AG09309 (cell line): Measurements from ENCODE around the gene SNX13.
A peak's percentile ranks its signal among the peaks of the same experiment; 100 is the strongest.

ENCODE experiments used
- DNase-seq: peaks from one replicate; pipeline ENCODE4 v3.0.0-alpha.2; 2010; ENCODE audit warnings: low read depth
- H3K4me3 ChIP-seq: 2 replicates; pipeline ENCODE4 v1.5.1; 2011; ENCODE audit warnings: mild to moderate bottlenecking, low read depth, low read length, moderate library complexity; ENCODE audit not compliant: control insufficient read depth
- TF ChIP-seq, protein P1 (sequence below): IDR thresholded peaks from 2 replicates; pipeline ENCODE4 v1.5.1; 2011; ENCODE audit warnings: mild to moderate bottlenecking, low read depth, low read length, inconsistent platforms; ENCODE audit not compliant: insufficient read depth, control insufficient read depth; ENCODE audit errors: missing control alignments

Gene SNX13

DNA sequence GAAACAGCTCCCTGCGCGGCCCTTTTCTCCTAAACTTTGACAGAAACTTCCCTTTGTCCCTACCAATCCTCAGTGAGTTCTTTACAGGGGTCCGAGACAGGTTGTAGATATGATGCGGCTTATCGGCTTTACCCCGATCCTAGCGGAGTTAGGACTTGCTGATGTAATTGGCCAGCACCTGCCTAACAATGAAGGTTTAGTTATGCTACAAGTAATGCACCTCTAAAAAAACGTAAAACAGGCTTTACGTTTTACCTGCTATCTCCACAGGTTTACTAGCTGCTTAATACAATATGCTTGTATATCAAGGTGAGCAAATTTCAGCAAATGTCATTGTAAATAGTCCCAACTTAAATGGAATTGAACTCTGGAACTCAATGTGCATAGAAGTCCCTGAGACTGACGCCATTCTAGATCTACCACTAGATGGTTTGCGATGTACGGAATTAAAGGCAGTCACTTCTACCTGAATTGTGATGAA is 697 bp upstream of the SNX13 start:
- TF ChIP-seq, protein P1, sequence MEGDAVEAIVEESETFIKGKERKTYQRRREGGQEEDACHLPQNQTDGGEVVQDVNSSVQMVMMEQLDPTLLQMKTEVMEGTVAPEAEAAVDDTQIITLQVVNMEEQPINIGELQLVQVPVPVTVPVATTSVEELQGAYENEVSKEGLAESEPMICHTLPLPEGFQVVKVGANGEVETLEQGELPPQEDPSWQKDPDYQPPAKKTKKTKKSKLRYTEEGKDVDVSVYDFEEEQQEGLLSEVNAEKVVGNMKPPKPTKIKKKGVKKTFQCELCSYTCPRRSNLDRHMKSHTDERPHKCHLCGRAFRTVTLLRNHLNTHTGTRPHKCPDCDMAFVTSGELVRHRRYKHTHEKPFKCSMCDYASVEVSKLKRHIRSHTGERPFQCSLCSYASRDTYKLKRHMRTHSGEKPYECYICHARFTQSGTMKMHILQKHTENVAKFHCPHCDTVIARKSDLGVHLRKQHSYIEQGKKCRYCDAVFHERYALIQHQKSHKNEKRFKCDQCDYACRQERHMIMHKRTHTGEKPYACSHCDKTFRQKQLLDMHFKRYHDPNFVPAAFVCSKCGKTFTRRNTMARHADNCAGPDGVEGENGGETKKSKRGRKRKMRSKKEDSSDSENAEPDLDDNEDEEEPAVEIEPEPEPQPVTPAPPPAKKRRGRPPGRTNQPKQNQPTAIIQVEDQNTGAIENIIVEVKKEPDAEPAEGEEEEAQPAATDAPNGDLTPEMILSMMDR: no peak
- H3K4me3 ChIP-seq: peak overlapping the region; percentile 88
- no peak for DNase-seq

DNA sequence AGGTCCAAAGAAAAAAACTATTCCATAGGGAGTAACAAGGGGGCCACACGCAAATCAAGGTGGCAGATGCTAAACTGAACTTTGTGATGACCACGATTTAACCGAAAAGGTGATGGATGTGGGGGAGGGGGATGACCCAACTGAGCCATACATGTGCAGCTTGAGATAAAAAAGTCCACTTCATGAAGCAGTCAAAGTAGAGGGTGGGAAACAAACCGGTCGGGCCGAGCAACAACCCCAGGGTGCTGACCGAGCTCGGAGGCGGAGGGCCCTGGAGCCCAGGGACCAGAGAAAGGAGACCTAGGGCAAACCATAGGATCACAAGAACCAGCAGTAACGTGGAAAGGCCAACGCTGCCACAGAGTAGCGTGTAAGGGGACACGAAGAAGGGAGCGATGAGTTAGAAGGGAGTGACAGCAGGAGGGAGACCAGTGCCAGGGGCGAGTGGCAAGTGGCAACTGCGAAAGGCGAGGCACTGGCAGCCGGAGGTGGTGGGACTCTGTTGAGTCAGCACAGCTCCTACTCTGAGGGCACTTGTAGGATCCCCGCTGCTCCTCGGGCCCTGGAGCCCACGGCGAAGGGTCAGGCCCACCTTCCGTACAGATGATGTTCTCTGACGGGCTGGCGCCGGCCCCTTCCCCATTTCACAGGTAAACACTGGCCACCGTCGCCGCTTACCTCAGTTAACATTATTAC is 540 bp downstream of the SNX13 start:
- DNase-seq: no peak
- H3K4me3 ChIP-seq: peak overlapping the region; percentile 88
- TF ChIP-seq, protein P1: no peak

DNA sequence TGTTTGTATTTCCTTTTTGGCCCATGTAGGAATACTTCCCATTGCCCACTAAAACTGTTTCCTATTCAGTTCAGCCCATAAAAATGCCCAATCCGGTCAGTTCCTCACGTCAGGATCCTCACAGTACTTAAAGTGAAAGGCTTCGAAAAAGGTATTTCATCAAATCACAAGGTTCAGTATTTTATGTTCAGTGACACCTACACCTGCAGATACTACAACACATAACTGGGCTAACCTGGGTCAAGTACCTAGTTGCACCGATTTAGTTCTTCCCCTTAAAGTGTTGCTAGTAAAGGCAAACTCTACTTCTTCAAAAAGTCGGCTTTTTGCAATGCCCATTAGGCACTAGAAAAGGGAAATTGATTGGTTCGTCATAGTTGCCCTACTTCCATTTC is 1.1 kb downstream of the SNX13 start:
- TF ChIP-seq, protein P1: no peak
- H3K4me3 ChIP-seq: peak overlapping the region; percentile 88
- DNase-seq: no peak

DNA sequence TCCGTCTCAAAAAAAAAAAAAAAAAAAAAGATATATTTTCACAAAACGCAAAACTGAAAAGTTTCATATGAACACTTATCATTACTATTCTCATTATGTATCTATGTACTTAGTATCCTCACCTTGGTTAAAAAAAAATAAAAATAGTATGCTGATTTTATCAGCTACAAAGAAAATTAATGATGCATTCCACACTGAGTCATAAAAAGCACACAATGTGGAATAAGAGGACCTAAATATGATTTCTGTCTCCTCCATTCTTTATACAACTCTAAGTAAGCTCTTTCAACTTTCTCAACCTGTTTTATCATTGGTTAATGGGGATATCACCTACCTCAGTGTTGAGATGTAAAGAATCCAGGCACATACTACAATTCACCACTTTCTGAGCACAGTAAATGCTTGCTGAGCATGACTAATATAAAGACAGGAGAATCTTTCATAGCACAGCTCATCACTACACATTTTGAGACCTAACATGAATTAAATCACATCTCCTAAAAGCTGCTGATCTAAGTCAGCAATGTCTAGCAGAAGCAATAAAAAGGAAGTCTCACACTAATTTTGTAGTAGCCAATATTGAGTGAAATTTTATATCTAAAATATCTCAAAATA is 2.7 kb downstream of the SNX13 start:
- TF ChIP-seq, protein P1: no peak
- no peak overlapping the region for H3K4me3 ChIP-seq
- no peak for DNase-seq

DNA sequence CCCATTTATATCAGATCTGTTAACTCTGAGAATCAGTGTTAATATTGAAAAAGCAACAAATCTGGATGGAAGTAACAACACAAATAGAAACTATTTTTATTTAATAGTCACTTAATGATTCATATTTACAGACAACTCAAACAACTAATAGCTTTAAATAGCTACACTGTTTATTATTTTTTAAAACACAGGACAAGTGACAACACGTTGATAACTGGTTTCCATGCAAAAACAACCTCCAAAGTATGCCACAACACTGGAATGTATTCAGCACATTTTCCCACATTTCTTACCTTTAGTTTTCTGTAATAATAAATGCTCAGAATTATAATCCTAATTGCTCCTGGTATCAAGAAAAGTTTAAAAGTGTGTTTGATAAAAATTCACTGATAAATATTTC is 4.0 kb downstream of the SNX13 start:
- TF ChIP-seq, protein P1: no peak
- DNase-seq: no peak
- no peak overlapping the region for H3K4me3 ChIP-seq

DNA sequence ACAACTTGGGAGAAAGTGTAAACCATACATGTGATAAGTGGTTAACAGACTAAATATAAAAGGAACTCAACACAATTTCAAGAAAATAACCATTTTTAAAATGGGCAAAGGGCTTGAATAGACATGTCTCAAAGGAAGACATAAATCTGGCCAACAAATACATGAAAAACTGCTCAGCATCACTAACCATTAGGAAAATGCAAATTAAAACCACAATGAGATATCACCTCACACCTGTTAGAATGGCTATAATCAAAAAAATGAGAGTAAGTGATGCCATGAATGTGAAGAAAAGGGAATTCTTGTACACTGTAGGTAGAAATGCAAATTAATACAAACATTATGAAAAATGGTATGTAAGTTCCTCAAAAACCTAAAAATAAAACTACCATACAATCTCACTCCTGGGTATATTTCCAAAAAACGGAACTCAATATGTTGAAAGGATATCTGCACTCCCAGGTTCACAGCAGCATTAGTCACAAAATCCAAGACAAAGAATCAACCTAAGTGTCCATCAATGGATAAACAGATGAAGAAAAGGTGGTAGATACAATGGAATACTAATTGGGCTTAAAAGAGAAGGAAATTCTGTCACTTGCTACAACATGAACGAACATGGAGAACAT is 5.6 kb downstream of the SNX13 start:
- H3K4me3 ChIP-seq: no peak overlapping the region
- TF ChIP-seq, protein P1: no peak
- no peak for DNase-seq
